Spleen (tissue), 7 donors: ENCODE results near the gene NIP7.
A peak's percentile ranks its signal among the peaks of the same experiment; 100 is the strongest.

Source experiments
- CTCF ChIP-seq, 11 experiments: fragments of 200-600 bp in 7 of 11; fragments of 450-650 bp in 4 of 11; sonication (generic) in 4 of 11; IDR thresholded peaks in 8 of 11; conservative IDR thresholded peaks in 3 of 11; 1 replicate in 7 of 11; 2 replicates in 4 of 11; pipeline versions ENCODE4 v1.4.0 to v1.8.0; 2016 to 2021; ENCODE audit warnings: antibody characterized with exemption in 11 of 11, inconsistent platforms in 4 of 11, mild to moderate bottlenecking in 1 of 11
- POLR2A ChIP-seq, 3 donors: fragments of 450-650 bp; IDR thresholded peaks; one replicate each; pipeline ENCODE4 v1.5.1; 2017; ENCODE audit warnings: antibody characterized with exemption in 3 of 3, mild to moderate bottlenecking in 1 of 3
- POLR2AphosphoS5 ChIP-seq, 3 donors: sonication (generic); formaldehyde crosslinking; IDR thresholded peaks; one replicate each; pipeline ENCODE4 v1.5.1; 2017; ENCODE audit warnings: antibody characterized with exemption in 3 of 3
- donor health status: DM: no; HTN: no; CAD: no; lungs with moderate emphysema.
- donor health status: DM: no; HTN: no; CAD: no.
- donor health status: DM: no; HTN: no; CAD: no.

- TF ChIP-seq CTCF (IDR thresholded peaks at IDR 0.05 in 8 of 11, conservative IDR thresholded peaks at IDR 0.05 in 3 of 11) (no peak), POLR2AphosphoS5 (IDR thresholded peaks at IDR 0.05) (peak in 1 of 3 donors; percentile 48), POLR2A (IDR thresholded peaks at IDR 0.05) (no peak)
Observed at GRCh38 chr16:69318911-69319289, 20.7 kb upstream of the NIP7 start.
